ENCODE results near the gene ATP6V1D.

DNA sequence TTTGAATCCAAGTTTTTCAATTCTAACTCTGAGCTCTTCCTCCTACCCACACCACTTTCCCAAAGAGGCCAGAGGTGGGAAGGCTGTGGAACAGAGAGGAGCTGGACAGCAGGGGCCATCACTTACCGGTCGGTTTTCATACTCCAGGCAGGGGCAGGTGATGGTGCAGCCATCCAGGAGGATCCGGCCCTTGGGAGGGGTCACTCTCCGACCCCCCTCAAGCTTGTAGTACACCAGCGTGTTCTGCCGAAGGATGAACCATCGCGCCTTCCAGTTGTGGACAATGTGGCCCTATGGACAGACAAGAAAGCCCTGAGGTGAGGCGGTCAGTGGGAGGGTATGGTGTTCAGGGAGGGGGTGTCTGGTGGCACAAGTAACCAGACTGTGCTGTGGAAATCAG lies 37.9 kb upstream of the ATP6V1D start:
- TF ChIP-seq POLR2A (IDR thresholded peaks at IDR 0.05): no peak
- TF ChIP-seq CTCF (IDR thresholded peaks at IDR 0.05): no peak
